ENCODE measurements around the gene MRPS11.

The MRPS11 gene

DNA sequence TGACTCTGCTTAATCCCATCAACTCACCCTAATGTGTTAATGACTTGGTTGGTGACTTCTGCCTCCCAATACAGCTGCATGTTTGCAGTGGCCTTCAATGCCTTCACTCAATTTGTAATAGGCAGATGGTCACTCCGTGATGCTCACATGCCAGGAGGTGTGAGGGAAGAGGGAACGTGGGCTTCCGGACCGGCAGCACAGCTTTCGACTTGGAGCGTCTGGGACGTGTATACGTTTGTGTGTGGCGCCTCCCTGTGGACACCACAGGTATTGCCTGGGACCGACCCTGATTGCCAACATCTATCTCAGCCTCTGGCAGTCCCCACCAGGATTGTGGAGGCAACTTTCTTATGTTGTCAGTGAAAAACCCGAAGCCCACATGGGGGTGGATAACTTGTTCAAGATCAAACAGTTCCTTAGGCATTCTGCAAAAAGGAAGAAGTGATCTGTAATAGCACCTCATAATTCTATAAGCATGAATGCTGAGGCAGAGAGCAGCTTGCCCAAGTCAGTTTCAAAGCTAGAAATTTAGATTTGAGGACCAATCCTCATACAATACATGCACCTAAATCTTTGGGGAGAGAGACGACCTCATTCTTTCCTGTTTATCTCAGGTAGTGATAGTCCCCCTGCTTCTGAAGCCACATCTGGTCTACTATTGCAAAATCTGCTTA, 17.2 kb upstream of the MRPS11 start:
- TF ChIP-seq, protein P1, sequence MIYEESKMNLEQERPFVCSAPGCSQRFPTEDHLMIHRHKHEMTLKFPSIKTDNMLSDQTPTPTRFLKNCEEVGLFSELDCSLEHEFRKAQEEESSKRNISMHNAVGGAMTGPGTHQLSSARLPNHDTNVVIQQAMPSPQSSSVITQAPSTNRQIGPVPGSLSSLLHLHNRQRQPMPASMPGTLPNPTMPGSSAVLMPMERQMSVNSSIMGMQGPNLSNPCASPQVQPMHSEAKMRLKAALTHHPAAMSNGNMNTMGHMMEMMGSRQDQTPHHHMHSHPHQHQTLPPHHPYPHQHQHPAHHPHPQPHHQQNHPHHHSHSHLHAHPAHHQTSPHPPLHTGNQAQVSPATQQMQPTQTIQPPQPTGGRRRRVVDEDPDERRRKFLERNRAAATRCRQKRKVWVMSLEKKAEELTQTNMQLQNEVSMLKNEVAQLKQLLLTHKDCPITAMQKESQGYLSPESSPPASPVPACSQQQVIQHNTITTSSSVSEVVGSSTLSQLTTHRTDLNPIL (CRISPR knock-in tag; IDR thresholded peaks at IDR 0.05; ENCODE audit: low read depth): no peak
- no peak for TF ChIP-seq SNAI2 (CRISPR knock-in tag; IDR thresholded peaks at IDR 0.05)
- TF ChIP-seq, protein P2, sequence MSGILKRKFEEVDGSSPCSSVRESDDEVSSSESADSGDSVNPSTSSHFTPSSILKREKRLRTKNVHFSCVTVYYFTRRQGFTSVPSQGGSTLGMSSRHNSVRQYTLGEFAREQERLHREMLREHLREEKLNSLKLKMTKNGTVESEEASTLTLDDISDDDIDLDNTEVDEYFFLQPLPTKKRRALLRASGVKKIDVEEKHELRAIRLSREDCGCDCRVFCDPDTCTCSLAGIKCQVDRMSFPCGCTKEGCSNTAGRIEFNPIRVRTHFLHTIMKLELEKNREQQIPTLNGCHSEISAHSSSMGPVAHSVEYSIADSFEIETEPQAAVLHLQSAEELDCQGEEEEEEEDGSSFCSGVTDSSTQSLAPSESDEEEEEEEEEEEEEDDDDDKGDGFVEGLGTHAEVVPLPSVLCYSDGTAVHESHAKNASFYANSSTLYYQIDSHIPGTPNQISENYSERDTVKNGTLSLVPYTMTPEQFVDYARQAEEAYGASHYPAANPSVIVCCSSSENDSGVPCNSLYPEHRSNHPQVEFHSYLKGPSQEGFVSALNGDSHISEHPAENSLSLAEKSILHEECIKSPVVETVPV (CRISPR knock-in tag; IDR thresholded peaks at IDR 0.05): no peak
- TF ChIP-seq, protein P3, sequence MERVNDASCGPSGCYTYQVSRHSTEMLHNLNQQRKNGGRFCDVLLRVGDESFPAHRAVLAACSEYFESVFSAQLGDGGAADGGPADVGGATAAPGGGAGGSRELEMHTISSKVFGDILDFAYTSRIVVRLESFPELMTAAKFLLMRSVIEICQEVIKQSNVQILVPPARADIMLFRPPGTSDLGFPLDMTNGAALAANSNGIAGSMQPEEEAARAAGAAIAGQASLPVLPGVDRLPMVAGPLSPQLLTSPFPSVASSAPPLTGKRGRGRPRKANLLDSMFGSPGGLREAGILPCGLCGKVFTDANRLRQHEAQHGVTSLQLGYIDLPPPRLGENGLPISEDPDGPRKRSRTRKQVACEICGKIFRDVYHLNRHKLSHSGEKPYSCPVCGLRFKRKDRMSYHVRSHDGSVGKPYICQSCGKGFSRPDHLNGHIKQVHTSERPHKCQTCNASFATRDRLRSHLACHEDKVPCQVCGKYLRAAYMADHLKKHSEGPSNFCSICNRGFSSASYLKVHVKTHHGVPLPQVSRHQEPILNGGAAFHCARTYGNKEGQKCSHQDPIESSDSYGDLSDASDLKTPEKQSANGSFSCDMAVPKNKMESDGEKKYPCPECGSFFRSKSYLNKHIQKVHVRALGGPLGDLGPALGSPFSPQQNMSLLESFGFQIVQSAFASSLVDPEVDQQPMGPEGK (CRISPR knock-in tag; IDR thresholded peaks at IDR 0.05; ENCODE audit: borderline replicate concordance): no peak
- no peak for TF ChIP-seq GLIS3 (CRISPR knock-in tag; IDR thresholded peaks at IDR 0.05)
- TF ChIP-seq PPARA (CRISPR knock-in tag; IDR thresholded peaks at IDR 0.05; ENCODE audit: borderline replicate concordance): no peak
- no peak for TF ChIP-seq ZFP3 (CRISPR knock-in tag; IDR thresholded peaks at IDR 0.05)
- TF ChIP-seq, protein P4, sequence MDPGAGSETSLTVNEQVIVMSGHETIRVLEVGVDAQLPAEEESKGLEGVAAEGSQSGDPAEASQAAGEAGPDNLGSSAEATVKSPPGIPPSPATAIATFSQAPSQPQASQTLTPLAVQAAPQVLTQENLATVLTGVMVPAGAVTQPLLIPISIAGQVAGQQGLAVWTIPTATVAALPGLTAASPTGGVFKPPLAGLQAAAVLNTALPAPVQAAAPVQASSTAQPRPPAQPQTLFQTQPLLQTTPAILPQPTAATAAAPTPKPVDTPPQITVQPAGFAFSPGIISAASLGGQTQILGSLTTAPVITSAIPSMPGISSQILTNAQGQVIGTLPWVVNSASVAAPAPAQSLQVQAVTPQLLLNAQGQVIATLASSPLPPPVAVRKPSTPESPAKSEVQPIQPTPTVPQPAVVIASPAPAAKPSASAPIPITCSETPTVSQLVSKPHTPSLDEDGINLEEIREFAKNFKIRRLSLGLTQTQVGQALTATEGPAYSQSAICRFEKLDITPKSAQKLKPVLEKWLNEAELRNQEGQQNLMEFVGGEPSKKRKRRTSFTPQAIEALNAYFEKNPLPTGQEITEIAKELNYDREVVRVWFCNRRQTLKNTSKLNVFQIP (CRISPR knock-in tag; IDR thresholded peaks at IDR 0.05; ENCODE audit: borderline replicate concordance, low read depth): no peak
- no peak for TF ChIP-seq TOX (CRISPR knock-in tag; IDR thresholded peaks at IDR 0.05; ENCODE audit: borderline replicate concordance)
- no peak for TF ChIP-seq ESRRG (CRISPR knock-in tag; IDR thresholded peaks at IDR 0.05)
- no peak for TF ChIP-seq OSR1 (CRISPR knock-in tag; IDR thresholded peaks at IDR 0.05)
- no peak for TF ChIP-seq ZNF70 (CRISPR knock-in tag; IDR thresholded peaks at IDR 0.05)
- TF ChIP-seq ISL1 (CRISPR knock-in tag; IDR thresholded peaks at IDR 0.05): no peak
- ATAC-seq: peak; percentile 78

DNA sequence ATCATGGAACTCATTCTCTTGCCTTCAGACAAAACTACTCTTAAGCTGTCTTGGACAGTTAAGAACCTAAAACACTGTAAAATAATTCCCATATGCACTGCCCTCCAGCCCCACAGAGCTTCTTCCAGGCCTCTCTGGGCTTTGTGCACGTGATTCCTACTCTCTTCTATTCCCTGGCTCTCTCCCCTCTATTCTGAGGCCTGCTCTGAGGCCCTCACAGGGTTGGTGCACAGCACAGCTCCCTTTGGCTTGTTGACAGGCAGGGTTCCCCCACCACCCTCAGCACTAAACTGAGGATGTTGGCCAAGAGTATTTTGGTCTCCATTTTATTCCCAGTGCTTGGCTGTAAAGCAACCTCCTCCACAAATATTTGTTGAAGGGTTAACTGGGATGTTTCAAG, 13.9 kb upstream of the MRPS11 start:
- no peak for ATAC-seq
- TF ChIP-seq RARB (CRISPR knock-in tag; IDR thresholded peaks at IDR 0.05) (no peak), BACH2 (CRISPR knock-in tag; IDR thresholded peaks at IDR 0.05; ENCODE audit: borderline replicate concordance) (no peak), ZFP3 (CRISPR knock-in tag; IDR thresholded peaks at IDR 0.05) (no peak), OSR1 (CRISPR knock-in tag; IDR thresholded peaks at IDR 0.05) (no peak), ZNF70 (CRISPR knock-in tag; IDR thresholded peaks at IDR 0.05) (no peak)

DNA sequence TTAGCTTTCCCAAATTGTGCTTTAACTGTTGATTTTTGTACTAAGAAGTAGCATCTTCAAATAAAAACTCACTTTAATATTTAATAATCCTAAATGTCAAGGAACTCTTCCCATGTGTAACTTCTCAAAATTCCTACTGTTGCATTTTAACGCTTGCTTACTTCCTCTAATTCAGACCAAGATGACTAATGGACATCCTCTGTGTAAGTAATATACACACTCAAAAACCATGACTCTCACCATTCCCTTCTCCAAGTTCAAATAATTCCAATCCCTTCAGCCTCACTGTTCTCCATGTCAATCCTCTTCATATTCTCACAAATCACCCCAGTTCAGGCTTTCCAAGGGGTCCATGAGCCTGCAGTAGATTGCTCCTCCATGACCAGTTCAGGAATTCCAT, 13.3 kb upstream of the MRPS11 start:
- no peak for ATAC-seq
- TF ChIP-seq TOX (CRISPR knock-in tag; IDR thresholded peaks at IDR 0.05; ENCODE audit: borderline replicate concordance): no peak
- no peak for TF ChIP-seq ZNF70 (CRISPR knock-in tag; IDR thresholded peaks at IDR 0.05)
- TF ChIP-seq OSR1 (CRISPR knock-in tag; IDR thresholded peaks at IDR 0.05): no peak
- TF ChIP-seq SNAI2 (CRISPR knock-in tag; IDR thresholded peaks at IDR 0.05): no peak
- TF ChIP-seq, protein P4 (CRISPR knock-in tag; IDR thresholded peaks at IDR 0.05; ENCODE audit: borderline replicate concordance, low read depth): no peak
- TF ChIP-seq, protein P5, sequence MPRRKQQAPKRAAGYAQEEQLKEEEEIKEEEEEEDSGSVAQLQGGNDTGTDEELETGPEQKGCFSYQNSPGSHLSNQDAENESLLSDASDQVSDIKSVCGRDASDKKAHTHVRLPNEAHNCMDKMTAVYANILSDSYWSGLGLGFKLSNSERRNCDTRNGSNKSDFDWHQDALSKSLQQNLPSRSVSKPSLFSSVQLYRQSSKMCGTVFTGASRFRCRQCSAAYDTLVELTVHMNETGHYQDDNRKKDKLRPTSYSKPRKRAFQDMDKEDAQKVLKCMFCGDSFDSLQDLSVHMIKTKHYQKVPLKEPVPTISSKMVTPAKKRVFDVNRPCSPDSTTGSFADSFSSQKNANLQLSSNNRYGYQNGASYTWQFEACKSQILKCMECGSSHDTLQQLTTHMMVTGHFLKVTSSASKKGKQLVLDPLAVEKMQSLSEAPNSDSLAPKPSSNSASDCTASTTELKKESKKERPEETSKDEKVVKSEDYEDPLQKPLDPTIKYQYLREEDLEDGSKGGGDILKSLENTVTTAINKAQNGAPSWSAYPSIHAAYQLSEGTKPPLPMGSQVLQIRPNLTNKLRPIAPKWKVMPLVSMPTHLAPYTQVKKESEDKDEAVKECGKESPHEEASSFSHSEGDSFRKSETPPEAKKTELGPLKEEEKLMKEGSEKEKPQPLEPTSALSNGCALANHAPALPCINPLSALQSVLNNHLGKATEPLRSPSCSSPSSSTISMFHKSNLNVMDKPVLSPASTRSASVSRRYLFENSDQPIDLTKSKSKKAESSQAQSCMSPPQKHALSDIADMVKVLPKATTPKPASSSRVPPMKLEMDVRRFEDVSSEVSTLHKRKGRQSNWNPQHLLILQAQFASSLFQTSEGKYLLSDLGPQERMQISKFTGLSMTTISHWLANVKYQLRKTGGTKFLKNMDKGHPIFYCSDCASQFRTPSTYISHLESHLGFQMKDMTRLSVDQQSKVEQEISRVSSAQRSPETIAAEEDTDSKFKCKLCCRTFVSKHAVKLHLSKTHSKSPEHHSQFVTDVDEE (CRISPR knock-in tag; IDR thresholded peaks at IDR 0.05): no peak
- no peak for TF ChIP-seq ZNF8 (CRISPR knock-in tag; IDR thresholded peaks at IDR 0.05)
- no peak for TF ChIP-seq BACH2 (CRISPR knock-in tag; IDR thresholded peaks at IDR 0.05; ENCODE audit: borderline replicate concordance)
- TF ChIP-seq ISL1 (CRISPR knock-in tag; IDR thresholded peaks at IDR 0.05): no peak
- TF ChIP-seq ZFP30 (CRISPR knock-in tag; IDR thresholded peaks at IDR 0.05): no peak
- no peak for TF ChIP-seq ARNTL (CRISPR knock-in tag; IDR thresholded peaks at IDR 0.05; ENCODE audit: borderline replicate concordance, low read depth)
- no peak for TF ChIP-seq PPARA (CRISPR knock-in tag; IDR thresholded peaks at IDR 0.05; ENCODE audit: borderline replicate concordance)
- TF ChIP-seq, protein P3 (CRISPR knock-in tag; IDR thresholded peaks at IDR 0.05; ENCODE audit: borderline replicate concordance): no peak
- TF ChIP-seq ESRRG (CRISPR knock-in tag; IDR thresholded peaks at IDR 0.05): no peak
- TF ChIP-seq ZC3H10 (CRISPR knock-in tag; IDR thresholded peaks at IDR 0.05): no peak
